ENCODE results near the gene PIGU.

The PIGU gene

GRCh38 chr20:34579979-34580940, 96.6 kb downstream of the PIGU start:
- Mint-ChIP-seq H3K27ac (no peak overlapping the region), H3K4me3 (no peak overlapping the region), H3K36me3 (ENCODE audit: low read depth) (peaks cover 18% of the 10 kb centered on the region), H3K4me1 (peaks cover 41% of the 10 kb centered on the region), H3K27me3 (ENCODE audit: low read depth, poor library complexity) (no peaks in the 10 kb centered on the region), H3K9me3 (no peaks in the 10 kb centered on the region)
- no peak for DNase-seq
- TF ChIP-seq CTCF (IDR thresholded peaks at IDR 0.05) = no peak

GRCh38 chr20:34579191-34579978, 97.5 kb downstream of the PIGU start:
- H3K4me1 Mint-ChIP-seq = peaks cover 41% of the 10 kb centered on the region
- TF ChIP-seq CTCF (IDR thresholded peaks at IDR 0.05) = no peak
- no peak overlapping the region for H3K27ac Mint-ChIP-seq
- H3K9me3 Mint-ChIP-seq = no peaks in the 10 kb centered on the region
- DNase-seq = no peak
- H3K27me3 Mint-ChIP-seq (ENCODE audit: low read depth, poor library complexity) = no peaks in the 10 kb centered on the region
- peaks cover 20% of the 10 kb centered on the region for H3K36me3 Mint-ChIP-seq (ENCODE audit: low read depth)
- no peak overlapping the region for H3K4me3 Mint-ChIP-seq

- Mint-ChIP-seq H3K27ac (peak overlapping the region; percentile 43), H3K4me3 (no peak overlapping the region), H3K27me3 (ENCODE audit: low read depth, poor library complexity) (no peaks in the 10 kb centered on the region), H3K9me3 (no peaks in the 10 kb centered on the region), H3K4me1 (peaks cover 41% of the 10 kb centered on the region), H3K36me3 (ENCODE audit: low read depth) (peaks cover 27% of the 10 kb centered on the region)
- TF ChIP-seq CTCF (IDR thresholded peaks at IDR 0.05) = no peak
- no peak for DNase-seq
These were observed 98.4 kb downstream of the PIGU start for GRCh38 chr20:34578521-34578920.

GRCh38 chr20:34578025-34578424, 98.9 kb downstream of the PIGU start:
- peaks cover 36% of the 10 kb centered on the region for H3K4me1 Mint-ChIP-seq
- H3K27ac Mint-ChIP-seq = no peak overlapping the region
- peaks cover 32% of the 10 kb centered on the region for H3K36me3 Mint-ChIP-seq (ENCODE audit: low read depth)
- TF ChIP-seq CTCF (IDR thresholded peaks at IDR 0.05) = no peak
- DNase-seq = no peak
- no peaks in the 10 kb centered on the region for H3K27me3 Mint-ChIP-seq (ENCODE audit: low read depth, poor library complexity)
- H3K4me3 Mint-ChIP-seq = no peak overlapping the region
- H3K9me3 Mint-ChIP-seq = no peaks in the 10 kb centered on the region

GRCh38 chr20:34577061-34577460, 99.8 kb downstream of the PIGU start:
- H3K27me3 Mint-ChIP-seq (ENCODE audit: low read depth, poor library complexity) = no peaks in the 10 kb centered on the region
- no peak for TF ChIP-seq CTCF (IDR thresholded peaks at IDR 0.05)
- H3K4me1 Mint-ChIP-seq = peaks cover 31% of the 10 kb centered on the region
- no peak for DNase-seq
- no peak overlapping the region for H3K4me3 Mint-ChIP-seq
- peaks cover 37% of the 10 kb centered on the region for H3K36me3 Mint-ChIP-seq (ENCODE audit: low read depth)
- H3K9me3 Mint-ChIP-seq = no peaks in the 10 kb centered on the region
- H3K27ac Mint-ChIP-seq = no peak overlapping the region
